ENCODE results near the gene CD70. TPM values are rescaled to one million over a fixed set of nuclear protein-coding genes. Genes with fewer than 3 reads are reported as not detected.
"Not testable (repeated sequence)": the region's sequence is repeated elsewhere in the genome, so short reads cannot be mapped to it uniquely, and the experiment has no call there.

The CD70 gene
- total and polyA plus RNA-seq, 2 donors (not counting 1 experiment from before 2014, with no cell fraction given), result 23.9 to 49.1 TPM

GRCh38 chr19:6632747-6633455 lies 42.0 kb upstream of the CD70 start:
- Mint-ChIP-seq H3K4me1 (peaks cover 26% of the 10 kb centered on the region), H3K27ac (peak overlapping the region; percentile 61)
- intact Hi-C loops (cut with micrococcal nuclease), result loop anchor here (1.0 to 5.0 kb wide), 7 partner anchors 44 to 172 kb away; no protein-coding TSS in a partner anchor

More at GRCh38 chr19:6632747-6633455, 42.0 kb upstream of the CD70 start:
- H3K9me3 Mint-ChIP-seq (ENCODE audit: insufficient read depth); H3K27me3 ChIP-seq (replicated peaks in 1 of 4; ENCODE audit: control extremely low read depth in 1 of 4, control insufficient read depth in 3 of 4, insufficient read depth in 4 of 4, low read length in 3 of 4); H2AFZ ChIP-seq (ENCODE audit: insufficient read depth, low read depth, low read length, poor library complexity, severe bottlenecking); H3K27me3 Mint-ChIP-seq; H3K9me3 ChIP-seq (ENCODE audit: control extremely low read depth in 1 of 3, control insufficient read depth in 2 of 3, insufficient read depth in 1 of 3, low read length in 2 of 3); H3K9ac ChIP-seq (ENCODE audit: low read length); H3K4me3 Mint-ChIP-seq; ATAC-seq (ENCODE audit: low read depth); H4K20me1 ChIP-seq (ENCODE audit: control insufficient read depth, insufficient read depth, low read length, poor library complexity, severe bottlenecking); H3K36me3 ChIP-seq (replicated peaks in 1 of 2; ENCODE audit: control extremely low read depth in 1 of 2, control insufficient read depth in 1 of 2, extremely low read depth in 1 of 2, insufficient read depth in 2 of 2, low read length in 1 of 2); H3K4me2 ChIP-seq (replicated peaks; ENCODE audit: low read depth, low read length, poor library complexity, severe bottlenecking); H3K4me1 ChIP-seq (ENCODE audit: control insufficient read depth in 2 of 2, insufficient read depth in 2 of 2, low read length in 2 of 2); H3K4me3 ChIP-seq (ENCODE audit: control extremely low read depth in 1 of 5, extremely low read depth in 1 of 5, insufficient read depth in 1 of 5, low read depth in 2 of 5, low read length in 4 of 5); H3K79me2 ChIP-seq (ENCODE audit: control insufficient read depth, insufficient read depth, low read length); H3K27ac ChIP-seq (ENCODE audit: low read length in 2 of 2): not testable (repeated sequence)
- DNase-seq, result peak; percentile 69
- TF ChIP-seq CTCF (IDR thresholded peaks at IDR 0.05), result peak; percentile 65
- 53% methylated on average over 17 of the region's 26 CpGs for WGBS (ENCODE audit: insufficient coverage)
- CTCF ChIA-PET, result interaction anchor here (0.6 to 4.2 kb wide), 23 partner anchors 9 to 503 kb away, joined by 3 to 56 read pairs (median 4); partner anchors contain the start of genes DENND1C and GPR108
- POLR2A ChIA-PET, result interaction anchor here (0.8 to 1.3 kb wide), 2 partner anchors 55 to 116 kb away, joined by 3 to 4 read pairs; no protein-coding TSS in a partner anchor
